Nephron (organoid): ENCODE data around the gene EXOSC7.

Source experiments
- H3K27ac Mint-ChIP-seq, 3 experiments: 2 replicates each; pipeline ENCODE4 v1.8.0; 2020; ENCODE audit warnings: mixed read lengths in 3 of 3, mild to moderate bottlenecking in 2 of 3, moderate library complexity in 1 of 3
- H3K27me3 Mint-ChIP-seq: 2 replicates; pipeline ENCODE4 v1.8.0; 2021; ENCODE audit warnings: low read depth, mild to moderate bottlenecking, moderate library complexity, mixed read lengths
- H3K36me3 Mint-ChIP-seq: 2 replicates; pipeline ENCODE4 v1.8.0; 2020; ENCODE audit warnings: low read depth, mixed read lengths
- H3K4me1 Mint-ChIP-seq: 2 replicates; pipeline ENCODE4 v1.8.0; 2020; ENCODE audit warnings: mixed read lengths
- H3K4me3 Mint-ChIP-seq, 3 experiments: 2 replicates each; pipeline ENCODE4 v1.8.0; 2020; ENCODE audit warnings: mild to moderate bottlenecking in 3 of 3, mixed read lengths in 3 of 3, moderate library complexity in 2 of 3
- H3K9me3 Mint-ChIP-seq: 2 replicates; pipeline ENCODE4 v1.8.0; 2020; ENCODE audit warnings: mixed read lengths
- CTCF ChIP-seq, 3 experiments: fragments of 200-600 bp; sonication (generic); IDR thresholded peaks; one replicate each; pipeline ENCODE4 v1.5.0; 2021; ENCODE audit warnings: antibody characterized with exemption in 3 of 3; ENCODE audit not compliant: unreplicated experiment in 3 of 3

The EXOSC7 gene

GRCh38 chr3:45026957-45027356, 50.9 kb downstream of the EXOSC7 start:
- H3K4me3 Mint-ChIP-seq = peak overlapping the region; percentile 27 to 50 (median 45)
- H3K9me3 Mint-ChIP-seq = no peaks in the 10 kb centered on the region
- no peak for TF ChIP-seq CTCF (IDR thresholded peaks at IDR 0.05; ENCODE audit: unreplicated experiment in 3 of 3)
- peaks cover 46% of the 10 kb centered on the region for H3K4me1 Mint-ChIP-seq
- H3K27ac Mint-ChIP-seq = peak overlapping the region in 2 of 3 experiments; percentile 63 to 88
- H3K27me3 Mint-ChIP-seq = peaks cover 21% of the 10 kb centered on the region
- no peaks in the 10 kb centered on the region for H3K36me3 Mint-ChIP-seq

GRCh38 chr3:45027441-45027840, 51.4 kb downstream of the EXOSC7 start:
- peaks cover 21% of the 10 kb centered on the region for H3K27me3 Mint-ChIP-seq
- no peak for TF ChIP-seq CTCF (IDR thresholded peaks at IDR 0.05; ENCODE audit: unreplicated experiment in 3 of 3)
- H3K9me3 Mint-ChIP-seq = no peaks in the 10 kb centered on the region
- peak overlapping the region in 2 of 3 experiments; percentile 63 to 88 for H3K27ac Mint-ChIP-seq
- no peaks in the 10 kb centered on the region for H3K36me3 Mint-ChIP-seq
- peak overlapping the region in 1 of 3 experiments; percentile 19 for H3K4me3 Mint-ChIP-seq
- peaks cover 44% of the 10 kb centered on the region for H3K4me1 Mint-ChIP-seq

- TF ChIP-seq CTCF (IDR thresholded peaks at IDR 0.05; ENCODE audit: unreplicated experiment in 3 of 3) = no peak
- Mint-ChIP-seq H3K9me3 (no peaks in the 10 kb centered on the region), H3K36me3 (no peaks in the 10 kb centered on the region), H3K27me3 (peaks cover 35% of the 10 kb centered on the region), H3K4me3 (no peak overlapping the region), H3K27ac (no peak overlapping the region), H3K4me1 (peaks cover 35% of the 10 kb centered on the region)
Observed at GRCh38 chr3:45029216-45029615, 53.2 kb downstream of the EXOSC7 start.

GRCh38 chr3:45029661-45030060, 53.6 kb downstream of the EXOSC7 start:
- peaks cover 37% of the 10 kb centered on the region for H3K27me3 Mint-ChIP-seq
- no peak overlapping the region for H3K4me3 Mint-ChIP-seq
- no peak overlapping the region for H3K27ac Mint-ChIP-seq

GRCh38 chr3:45031531-45031930, 55.5 kb downstream of the EXOSC7 start:
- Mint-ChIP-seq H3K36me3 (no peaks in the 10 kb centered on the region), H3K27ac (no peak overlapping the region), H3K9me3 (no peaks in the 10 kb centered on the region), H3K4me3 (no peak overlapping the region), H3K4me1 (peaks cover 20% of the 10 kb centered on the region), H3K27me3 (peaks cover 48% of the 10 kb centered on the region)
- TF ChIP-seq CTCF (IDR thresholded peaks at IDR 0.05; ENCODE audit: unreplicated experiment in 3 of 3) = no peak

More at GRCh38 chr3:45029661-45030060, 53.6 kb downstream of the EXOSC7 start:
- H3K4me1 Mint-ChIP-seq = peaks cover 30% of the 10 kb centered on the region
- no peaks in the 10 kb centered on the region for H3K9me3 Mint-ChIP-seq
- no peak for TF ChIP-seq CTCF (IDR thresholded peaks at IDR 0.05; ENCODE audit: unreplicated experiment in 3 of 3)
- no peaks in the 10 kb centered on the region for H3K36me3 Mint-ChIP-seq

- H3K27ac Mint-ChIP-seq = peak overlapping the region in 1 of 3 experiments; percentile 3
- no peaks in the 10 kb centered on the region for H3K36me3 Mint-ChIP-seq
- no peak overlapping the region for H3K4me3 Mint-ChIP-seq
- TF ChIP-seq CTCF (IDR thresholded peaks at IDR 0.05; ENCODE audit: unreplicated experiment in 3 of 3) = no peak
- H3K9me3 Mint-ChIP-seq = no peaks in the 10 kb centered on the region
- peaks cover 49% of the 10 kb centered on the region for H3K27me3 Mint-ChIP-seq
- H3K4me1 Mint-ChIP-seq = peaks cover 20% of the 10 kb centered on the region
Observed at GRCh38 chr3:45032113-45032512, 56.1 kb downstream of the EXOSC7 start.
